Astrocyte of the cerebellum (primary cell): Measurements from ENCODE around the gene TMEM134.
"Not testable (repeated sequence)": the region's sequence is repeated elsewhere in the genome, so short reads cannot be mapped to it uniquely, and the experiment has no call there.

Experiments
- DNase-seq: peaks from one replicate; pipeline ENCODE4 v3.0.0-alpha.2; 2011; ENCODE audit warnings: low read depth
- H3K4me3 ChIP-seq: 2 replicates; pipeline ENCODE4 v1.5.1; 2011; ENCODE audit warnings: mild to moderate bottlenecking, low read depth, low read length, moderate library complexity
- CTCF ChIP-seq: IDR thresholded peaks from 2 replicates; pipeline ENCODE4 v1.5.1; 2012; ENCODE audit warnings: low read length, low read depth, moderate library complexity, mild to moderate bottlenecking; ENCODE audit errors: missing control alignments
- in situ Hi-C: cut with HindIII; loops from 2 replicates; pipeline ENCODE4 v1.10.0; 2017; ENCODE audit warnings: low sequenced_read_pairs

TMEM134 gene

GRCh38 chr11:67470337-67471002 is 1.4 kb upstream of the TMEM134 start:
- TF ChIP-seq CTCF: no peak
- no peak for DNase-seq
- H3K4me3 ChIP-seq: no peak overlapping the region
- in situ Hi-C loops: no loop called here

GRCh38 chr11:67469508-67469811 is 409 bp upstream of the TMEM134 start:
- TF ChIP-seq CTCF: no peak
- DNase-seq: no peak
- H3K4me3 ChIP-seq: peak overlapping the region; percentile 82
- in situ Hi-C loops: no loop called here

- no peak for DNase-seq
- TF ChIP-seq CTCF: no peak
- in situ Hi-C loops: no loop called here
- H3K4me3 ChIP-seq: peak overlapping the region; percentile 82
Observed at GRCh38 chr11:67468456-67468758, 644 bp downstream of the TMEM134 start.

GRCh38 chr11:67468056-67468455 is 995 bp downstream of the TMEM134 start:
- peak; percentile 28 for DNase-seq
- in situ Hi-C loops: no loop called here

GRCh38 chr11:67466962-67467771 is 1.9 kb downstream of the TMEM134 start:
- in situ Hi-C loops: no loop called here
- no peak for DNase-seq
- TF ChIP-seq CTCF: no peak
- H3K4me3 ChIP-seq: no peak overlapping the region

More at GRCh38 chr11:67468056-67468455, 995 bp downstream of the TMEM134 start:
- H3K4me3 ChIP-seq: peak overlapping the region; percentile 82
- TF ChIP-seq CTCF: no peak

- DNase-seq: no peak
- no peak overlapping the region for H3K4me3 ChIP-seq
- in situ Hi-C loops: no loop called here
- TF ChIP-seq CTCF: no peak
Observed at GRCh38 chr11:67466367-67466766, 2.7 kb downstream of the TMEM134 start.

- in situ Hi-C loops, DNase-seq, H3K4me3 ChIP-seq: not testable (repeated sequence)
Observed at GRCh38 chr11:67465530-67465929, 3.5 kb downstream of the TMEM134 start.
